ENCODE results near the gene KLHL8. TPM values are rescaled to one million over a fixed set of nuclear protein-coding genes. Genes with fewer than 3 reads are reported as not detected.

The KLHL8 gene
- total and polyA plus RNA-seq, 2 donors (not counting 3 experiments of a cell fraction or from before 2014, with no cell fraction given), result 1.7 to 9.0 TPM

DNA sequence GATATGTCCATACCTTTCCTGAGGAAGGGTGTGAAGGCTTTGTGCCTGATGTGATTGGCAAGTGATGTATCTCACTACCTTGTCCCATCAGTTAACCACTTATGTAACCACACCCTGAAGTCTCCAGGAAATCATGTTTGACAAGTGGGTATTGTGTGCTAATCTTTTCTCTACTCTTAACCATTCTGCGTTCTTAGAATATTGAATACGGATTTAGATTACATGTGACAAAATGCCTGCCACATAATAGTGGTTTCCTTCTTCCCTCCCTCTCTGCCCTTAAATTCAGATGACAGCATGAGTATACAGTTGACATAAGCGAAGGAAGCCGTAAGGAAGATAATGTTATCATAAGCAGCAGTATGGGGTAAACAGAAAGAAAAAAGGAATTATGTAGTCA is 108.4 kb downstream of the KLHL8 start:
- Histone ChIP-seq H3K9ac (replicated peaks; ENCODE audit: extremely low read depth, insufficient read depth, low read length) (no peak overlapping the region), H3K27ac (ENCODE audit: insufficient read depth, low read depth, low read length) (no peak overlapping the region), H3K4me1 (ENCODE audit: control insufficient read depth, extremely low read depth, insufficient read depth, low read length) (peaks cover 26% of the 10 kb centered on the region), H3K36me3 (ENCODE audit: control insufficient read depth in 2 of 2, extremely low read depth in 1 of 2, insufficient read depth in 2 of 2, low read length in 2 of 2) (peaks cover 18 to 28% of the 10 kb centered on the region in 2 experiments), H3K4me3 (replicated peaks in 1 of 3; ENCODE audit: insufficient read depth in 1 of 3, low read depth in 1 of 3, low read length in 3 of 3) (no peak overlapping the region), H2AFZ (ENCODE audit: low read depth, low read length) (no peak overlapping the region), H3K79me2 (ENCODE audit: control insufficient read depth, insufficient read depth, low read length) (peaks cover 6% of the 10 kb centered on the region), H3K4me2 (ENCODE audit: insufficient read depth, low read length) (no peak overlapping the region), H3K9me3 (replicated peaks; ENCODE audit: control insufficient read depth, insufficient read depth, low read length) (no peaks in the 10 kb centered on the region), H4K20me1 (replicated peaks; ENCODE audit: control insufficient read depth, extremely low read depth, insufficient read depth, low read length) (no peaks in the 10 kb centered on the region), H3K9me1 (replicated peaks; ENCODE audit: control insufficient read depth, extremely low read depth, insufficient read depth, low read length) (no peaks in the 10 kb centered on the region), H3K27me3 (ENCODE audit: control insufficient read depth in 2 of 2, insufficient read depth in 2 of 2, low read length in 2 of 2) (no peaks in the 10 kb centered on the region)
- TF ChIP-seq FOS (IDR thresholded peaks at IDR 0.05; ENCODE audit: borderline replicate concordance, insufficient read depth, low read length), result no peak
- TF ChIP-seq POLR2A (IDR thresholded peaks at IDR 0.05; ENCODE audit: low read depth, low read length), result no peak
- TF ChIP-seq, protein P1, sequence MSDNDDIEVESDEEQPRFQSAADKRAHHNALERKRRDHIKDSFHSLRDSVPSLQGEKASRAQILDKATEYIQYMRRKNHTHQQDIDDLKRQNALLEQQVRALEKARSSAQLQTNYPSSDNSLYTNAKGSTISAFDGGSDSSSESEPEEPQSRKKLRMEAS (IDR thresholded peaks at IDR 0.05; ENCODE audit: insufficient read depth, insufficient read length), result no peak
- no peak for TF ChIP-seq EZH2 (IDR thresholded peaks at IDR 0.05; ENCODE audit: borderline replicate concordance, low read depth, low read length, severe bottlenecking)
- TF ChIP-seq JUN (IDR thresholded peaks at IDR 0.05; ENCODE audit: borderline replicate concordance, insufficient read depth, insufficient read length, low read depth), result no peak
- no peak for TF ChIP-seq POLR2AphosphoS5 (IDR thresholded peaks at IDR 0.05; ENCODE audit: insufficient read depth, low read depth, low read length)
- TF ChIP-seq, protein P2, sequence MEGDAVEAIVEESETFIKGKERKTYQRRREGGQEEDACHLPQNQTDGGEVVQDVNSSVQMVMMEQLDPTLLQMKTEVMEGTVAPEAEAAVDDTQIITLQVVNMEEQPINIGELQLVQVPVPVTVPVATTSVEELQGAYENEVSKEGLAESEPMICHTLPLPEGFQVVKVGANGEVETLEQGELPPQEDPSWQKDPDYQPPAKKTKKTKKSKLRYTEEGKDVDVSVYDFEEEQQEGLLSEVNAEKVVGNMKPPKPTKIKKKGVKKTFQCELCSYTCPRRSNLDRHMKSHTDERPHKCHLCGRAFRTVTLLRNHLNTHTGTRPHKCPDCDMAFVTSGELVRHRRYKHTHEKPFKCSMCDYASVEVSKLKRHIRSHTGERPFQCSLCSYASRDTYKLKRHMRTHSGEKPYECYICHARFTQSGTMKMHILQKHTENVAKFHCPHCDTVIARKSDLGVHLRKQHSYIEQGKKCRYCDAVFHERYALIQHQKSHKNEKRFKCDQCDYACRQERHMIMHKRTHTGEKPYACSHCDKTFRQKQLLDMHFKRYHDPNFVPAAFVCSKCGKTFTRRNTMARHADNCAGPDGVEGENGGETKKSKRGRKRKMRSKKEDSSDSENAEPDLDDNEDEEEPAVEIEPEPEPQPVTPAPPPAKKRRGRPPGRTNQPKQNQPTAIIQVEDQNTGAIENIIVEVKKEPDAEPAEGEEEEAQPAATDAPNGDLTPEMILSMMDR (IDR thresholded peaks at IDR 0.05; ENCODE audit: extremely low read depth in 1 of 2, insufficient read depth in 1 of 2, low read depth in 1 of 2, low read length in 2 of 2), result no peak
- no peak for TF ChIP-seq GATA2 (IDR thresholded peaks at IDR 0.05; ENCODE audit: insufficient read depth, insufficient read length, low read depth, low read length)
- no peak for TF ChIP-seq MYC (IDR thresholded peaks at IDR 0.05; ENCODE audit: low read depth, low read length)
- intact Hi-C loops (cut with micrococcal nuclease), result no loop called here
- ChIA-PET POLR2A (no interaction called here), CTCF (no interaction called here)
- no TSS peak for BruUV-seq (replicated peaks)
- FAIRE-seq (no peak), DNase-seq (ENCODE audit: low read depth, low spot score) (no peak)
- dilution Hi-C loops (cut with MboI; ENCODE audit: extremely low pct_ligation_motif_present, low sequenced_read_pairs), result loop anchor here (25.0 kb wide), 1 partner anchor 200 kb away; no protein-coding TSS in a partner anchor

Other genes with a start within 250 kb of the KLHL8 start
- not detected in 2 replicates for gene HSD17B13, start 102.3 kb upstream of the KLHL8 start, total RNA-seq
- 0.06 and 0.07 TPM in 2 replicates for gene HSD17B13, start 102.3 kb upstream of the KLHL8 start, polyA plus RNA-seq
- 16.0 and 21.1 TPM in 2 replicates for gene HSD17B11, start 170.6 kb upstream of the KLHL8 start, total RNA-seq
- gene HSD17B11, start 170.6 kb upstream of the KLHL8 start, polyA plus RNA-seq, result 7.5 and 10.7 TPM in 2 replicates
- gene NUDT9, start 202.0 kb upstream of the KLHL8 start, total RNA-seq, result 25.0 and 26.0 TPM in 2 replicates
- gene NUDT9, start 202.0 kb upstream of the KLHL8 start, polyA plus RNA-seq, result 11.2 and 15.3 TPM in 2 replicates